HEK293 (cell line): Measurements from ENCODE around the gene LCOR.

Experiments used
- CTCF ChIA-PET: fragments of 350-600 bp; formaldehyde crosslinking; extraction: SDS; loops from one replicate; lab custom pipeline; 2021; ENCODE audit warnings: antibody characterized with exemption; lab: Yijun Ruan, JAX
- POLR2A ChIA-PET: fragments of 300-600 bp; formaldehyde crosslinking; extraction: SDS; loops from one replicate; lab custom pipeline; 2020; ENCODE audit warnings: antibody characterized with exemption, inconsistent platforms; lab: Yijun Ruan, JAX
- H3K27ac ChIP-seq: fragments of 200-500 bp; sonication (Bioruptor generic); 2 replicates; pipeline ENCODE4 v1.5.1; 2014; ENCODE audit warnings: low read depth, low read length, control low read depth, inconsistent platforms; ENCODE audit errors: extremely low read depth
- H3K36me3 ChIP-seq, 2 experiments: fragments of 200-500 bp in 1 of 2; sonication (Bioruptor generic) in 1 of 2; 1 replicate in 1 of 2; 2 replicates in 1 of 2; pipeline ENCODE4 v1.5.1; 2014 to 2017; ENCODE audit warnings: inconsistent platforms in 2 of 2, low read length in 2 of 2; ENCODE audit not compliant: control insufficient read depth in 2 of 2, insufficient read depth in 1 of 2
- H3K4me1 ChIP-seq: fragments of 200-500 bp; sonication (Bioruptor generic); 2 replicates; pipeline ENCODE4 v1.5.1; 2014; ENCODE audit warnings: mild to moderate bottlenecking, low read length, inconsistent platforms; ENCODE audit not compliant: control insufficient read depth, insufficient read depth
- H3K4me3 ChIP-seq: 2 replicates; pipeline ENCODE4 v1.5.1; 2011; ENCODE audit warnings: low read depth, mild to moderate bottlenecking, control low read depth, low read length, moderate library complexity
- H3K9me3 ChIP-seq: fragments of 200-500 bp; sonication (Bioruptor generic); 2 replicates; pipeline ENCODE4 v1.5.1; 2014; ENCODE audit warnings: low read depth, low read length, inconsistent platforms; ENCODE audit not compliant: control insufficient read depth, insufficient read depth
- BCL11B ChIP-seq: fragments of 450-650 bp; formaldehyde crosslinking; IDR thresholded peaks from 2 replicates; pipeline ENCODE4 v1.5.1; 2016; ENCODE audit warnings: low read depth, missing biosample characterization, missing genetic modification characterization
- KLF9 ChIP-seq: fragments of 450-650 bp; formaldehyde crosslinking; IDR thresholded peaks from 2 replicates; pipeline ENCODE4 v1.5.1; 2016; ENCODE audit warnings: missing biosample characterization, missing genetic modification characterization, low read depth
- REPIN1 ChIP-seq: fragments of 450-650 bp; formaldehyde crosslinking; IDR thresholded peaks from 2 replicates; pipeline ENCODE4 v1.5.1; 2017; ENCODE audit warnings: missing biosample characterization, missing genetic modification characterization, low read depth
- REST ChIP-seq: fragments of 450-650 bp; formaldehyde crosslinking; IDR thresholded peaks from 2 replicates; pipeline ENCODE4 v1.5.1; 2016; ENCODE audit warnings: missing biosample characterization, missing genetic modification characterization
- SETDB1 ChIP-seq: IDR thresholded peaks from one replicate; pipeline ENCODE4 v1.6.1; 2017; ENCODE audit warnings: mild to moderate bottlenecking, low read length, moderate library complexity, mixed read lengths; ENCODE audit not compliant: insufficient read length
- SP7 ChIP-seq: fragments of 450-650 bp; formaldehyde crosslinking; IDR thresholded peaks from 2 replicates; pipeline ENCODE4 v1.5.1; 2016; ENCODE audit warnings: missing biosample characterization, missing genetic modification characterization
- YY1 ChIP-seq: fragments of 450-650 bp; formaldehyde crosslinking; IDR thresholded peaks from 2 replicates; pipeline ENCODE4 v1.5.1; 2018; ENCODE audit warnings: missing biosample characterization, missing genetic modification characterization
- ZNF121 ChIP-seq: fragments of 450-650 bp; formaldehyde crosslinking; IDR thresholded peaks from 2 replicates; pipeline ENCODE4 v1.5.1; 2016; ENCODE audit warnings: missing biosample characterization, missing genetic modification characterization
- ZNF155 ChIP-seq: fragments of 450-650 bp; formaldehyde crosslinking; IDR thresholded peaks from 2 replicates; pipeline ENCODE4 v1.5.1; 2016; ENCODE audit warnings: missing biosample characterization, missing genetic modification characterization
- ZNF211 ChIP-seq: fragments of 450-650 bp; formaldehyde crosslinking; IDR thresholded peaks from 2 replicates; pipeline ENCODE4 v1.5.1; 2016; ENCODE audit warnings: low read depth, missing biosample characterization, missing genetic modification characterization
- ZNF292 ChIP-seq: fragments of 450-650 bp; formaldehyde crosslinking; IDR thresholded peaks from 2 replicates; pipeline ENCODE4 v1.5.1; 2016; ENCODE audit warnings: low read depth, missing biosample characterization, missing genetic modification characterization, borderline replicate concordance
- ZNF302 ChIP-seq: fragments of 450-650 bp; formaldehyde crosslinking; IDR thresholded peaks from 2 replicates; pipeline ENCODE4 v1.5.1; 2016; ENCODE audit warnings: missing biosample characterization, missing genetic modification characterization, low read depth
- ZNF311 ChIP-seq: fragments of 450-650 bp; formaldehyde crosslinking; IDR thresholded peaks from 2 replicates; pipeline ENCODE4 v1.5.1; 2017; ENCODE audit warnings: missing biosample characterization, missing genetic modification characterization, borderline replicate concordance
- ZNF404 ChIP-seq: fragments of 450-650 bp; formaldehyde crosslinking; IDR thresholded peaks from 2 replicates; pipeline ENCODE4 v1.5.1; 2017; ENCODE audit warnings: missing biosample characterization, missing genetic modification characterization
- ZNF423 ChIP-seq: fragments of 450-650 bp; formaldehyde crosslinking; IDR thresholded peaks from 2 replicates; pipeline ENCODE4 v1.5.1; 2016; ENCODE audit warnings: missing biosample characterization, missing genetic modification characterization
- ZNF426 ChIP-seq: fragments of 450-650 bp; formaldehyde crosslinking; IDR thresholded peaks from 2 replicates; pipeline ENCODE4 v1.5.1; 2017; ENCODE audit warnings: missing biosample characterization, missing genetic modification characterization, mild to moderate bottlenecking, inconsistent platforms, moderate library complexity
- ZNF449 ChIP-seq: fragments of 450-650 bp; formaldehyde crosslinking; IDR thresholded peaks from 2 replicates; pipeline ENCODE4 v1.5.1; 2017; ENCODE audit warnings: missing biosample characterization, mild to moderate bottlenecking, missing genetic modification characterization, moderate library complexity
- ZNF510 ChIP-seq: fragments of 450-650 bp; formaldehyde crosslinking; IDR thresholded peaks from 2 replicates; pipeline ENCODE4 v1.5.1; 2018; ENCODE audit warnings: mild to moderate bottlenecking, missing genetic modification characterization, missing biosample characterization; ENCODE audit not compliant: insufficient replicate concordance
- ZNF514 ChIP-seq: fragments of 450-650 bp; formaldehyde crosslinking; IDR thresholded peaks from 2 replicates; pipeline ENCODE4 v1.5.1; 2016; ENCODE audit warnings: missing biosample characterization, missing genetic modification characterization
- ZNF548 ChIP-seq: fragments of 450-650 bp; formaldehyde crosslinking; IDR thresholded peaks from 2 replicates; pipeline ENCODE4 v1.5.1; 2016; ENCODE audit warnings: missing biosample characterization, missing genetic modification characterization
- ZNF558 ChIP-seq: fragments of 450-650 bp; formaldehyde crosslinking; IDR thresholded peaks from 2 replicates; pipeline ENCODE4 v1.5.1; 2016; ENCODE audit warnings: missing biosample characterization, missing genetic modification characterization
- ZNF560 ChIP-seq: fragments of 450-650 bp; formaldehyde crosslinking; IDR thresholded peaks from 2 replicates; pipeline ENCODE4 v1.5.1; 2017; ENCODE audit warnings: missing biosample characterization, missing genetic modification characterization, borderline replicate concordance
- ZNF664 ChIP-seq: fragments of 450-650 bp; formaldehyde crosslinking; IDR thresholded peaks from 2 replicates; pipeline ENCODE4 v1.5.1; 2016; ENCODE audit warnings: missing biosample characterization, missing genetic modification characterization
- ZNF791 ChIP-seq: fragments of 450-650 bp; formaldehyde crosslinking; IDR thresholded peaks from 2 replicates; pipeline ENCODE4 v1.5.1; 2016; ENCODE audit warnings: missing biosample characterization, missing genetic modification characterization
- ZNF792 ChIP-seq: fragments of 450-650 bp; formaldehyde crosslinking; IDR thresholded peaks from 2 replicates; pipeline ENCODE4 v1.5.1; 2016; ENCODE audit warnings: missing biosample characterization, missing genetic modification characterization
- ZNF830 ChIP-seq: fragments of 450-650 bp; IDR thresholded peaks from 2 replicates; pipeline ENCODE4 v1.5.0; 2018; ENCODE audit warnings: missing biosample characterization, missing genetic modification characterization, low read depth, mild to moderate bottlenecking, moderate library complexity
- ZXDB ChIP-seq: fragments of 450-650 bp; formaldehyde crosslinking; IDR thresholded peaks from 2 replicates; pipeline ENCODE4 v1.5.1; 2016; ENCODE audit warnings: missing biosample characterization, missing genetic modification characterization
- TF ChIP-seq, protein P1 (sequence below): IDR thresholded peaks from 2 replicates; pipeline ENCODE4 v1.6.1; 2011; ENCODE audit warnings: mild to moderate bottlenecking, low read depth, low read length, borderline replicate concordance
- TF ChIP-seq, protein P2 (sequence below): fragments of 450-650 bp; formaldehyde crosslinking; conservative IDR thresholded peaks from 2 replicates; pipeline ENCODE4 v1.5.1; 2016; ENCODE audit warnings: low read depth, missing biosample characterization, missing genetic modification characterization
- TF ChIP-seq, protein P3 (sequence below): fragments of 450-650 bp; formaldehyde crosslinking; IDR thresholded peaks from 2 replicates; pipeline ENCODE4 v1.5.1; 2016; ENCODE audit warnings: missing biosample characterization, missing genetic modification characterization

LCOR gene

GRCh38 chr10:96924861-96925260 lies 92.8 kb downstream of the LCOR start:
- no peak overlapping the region for H3K4me3 ChIP-seq
- H3K9me3 ChIP-seq: no peaks in the 10 kb centered on the region
- CTCF ChIA-PET: interaction anchor here (0.6 kb wide), 1 partner anchor 121 kb away, joined by 4 read pairs; no protein-coding TSS in a partner anchor
- H3K27ac ChIP-seq: no peak overlapping the region
- POLR2A ChIA-PET: no interaction called here
- H3K4me1 ChIP-seq: peaks cover 9% of the 10 kb centered on the region
- no peaks in the 10 kb centered on the region for H3K36me3 ChIP-seq
- no peak for TF ChIP-seq SETDB1
- TF ChIP-seq REST (tag by site-specific recombination): no peak
- no peak for TF ChIP-seq ZNF121 (tag by site-specific recombination)
- TF ChIP-seq, protein P1, sequence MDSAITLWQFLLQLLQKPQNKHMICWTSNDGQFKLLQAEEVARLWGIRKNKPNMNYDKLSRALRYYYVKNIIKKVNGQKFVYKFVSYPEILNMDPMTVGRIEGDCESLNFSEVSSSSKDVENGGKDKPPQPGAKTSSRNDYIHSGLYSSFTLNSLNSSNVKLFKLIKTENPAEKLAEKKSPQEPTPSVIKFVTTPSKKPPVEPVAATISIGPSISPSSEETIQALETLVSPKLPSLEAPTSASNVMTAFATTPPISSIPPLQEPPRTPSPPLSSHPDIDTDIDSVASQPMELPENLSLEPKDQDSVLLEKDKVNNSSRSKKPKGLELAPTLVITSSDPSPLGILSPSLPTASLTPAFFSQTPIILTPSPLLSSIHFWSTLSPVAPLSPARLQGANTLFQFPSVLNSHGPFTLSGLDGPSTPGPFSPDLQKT: no peak
- TF ChIP-seq ZNF514 (tag by site-specific recombination): no peak
- peak; percentile 47 for TF ChIP-seq ZNF426 (tag by site-specific recombination)
- TF ChIP-seq ZNF404 (tag by site-specific recombination): no peak
- TF ChIP-seq ZNF155 (tag by site-specific recombination): no peak
- TF ChIP-seq BCL11B (tag by site-specific recombination): no peak
- no peak for TF ChIP-seq ZNF311
- no peak for TF ChIP-seq ZNF791
- no peak for TF ChIP-seq SP7 (tag by site-specific recombination)
- TF ChIP-seq ZNF449: no peak
- no peak for TF ChIP-seq ZNF664 (tag by site-specific recombination)
- TF ChIP-seq ZNF302: no peak
- TF ChIP-seq ZNF211: no peak
- no peak for TF ChIP-seq ZNF560 (tag by site-specific recombination)
- TF ChIP-seq ZNF423 (tag by site-specific recombination): no peak
- TF ChIP-seq ZNF292 (tag by site-specific recombination): no peak
- TF ChIP-seq, protein P2, sequence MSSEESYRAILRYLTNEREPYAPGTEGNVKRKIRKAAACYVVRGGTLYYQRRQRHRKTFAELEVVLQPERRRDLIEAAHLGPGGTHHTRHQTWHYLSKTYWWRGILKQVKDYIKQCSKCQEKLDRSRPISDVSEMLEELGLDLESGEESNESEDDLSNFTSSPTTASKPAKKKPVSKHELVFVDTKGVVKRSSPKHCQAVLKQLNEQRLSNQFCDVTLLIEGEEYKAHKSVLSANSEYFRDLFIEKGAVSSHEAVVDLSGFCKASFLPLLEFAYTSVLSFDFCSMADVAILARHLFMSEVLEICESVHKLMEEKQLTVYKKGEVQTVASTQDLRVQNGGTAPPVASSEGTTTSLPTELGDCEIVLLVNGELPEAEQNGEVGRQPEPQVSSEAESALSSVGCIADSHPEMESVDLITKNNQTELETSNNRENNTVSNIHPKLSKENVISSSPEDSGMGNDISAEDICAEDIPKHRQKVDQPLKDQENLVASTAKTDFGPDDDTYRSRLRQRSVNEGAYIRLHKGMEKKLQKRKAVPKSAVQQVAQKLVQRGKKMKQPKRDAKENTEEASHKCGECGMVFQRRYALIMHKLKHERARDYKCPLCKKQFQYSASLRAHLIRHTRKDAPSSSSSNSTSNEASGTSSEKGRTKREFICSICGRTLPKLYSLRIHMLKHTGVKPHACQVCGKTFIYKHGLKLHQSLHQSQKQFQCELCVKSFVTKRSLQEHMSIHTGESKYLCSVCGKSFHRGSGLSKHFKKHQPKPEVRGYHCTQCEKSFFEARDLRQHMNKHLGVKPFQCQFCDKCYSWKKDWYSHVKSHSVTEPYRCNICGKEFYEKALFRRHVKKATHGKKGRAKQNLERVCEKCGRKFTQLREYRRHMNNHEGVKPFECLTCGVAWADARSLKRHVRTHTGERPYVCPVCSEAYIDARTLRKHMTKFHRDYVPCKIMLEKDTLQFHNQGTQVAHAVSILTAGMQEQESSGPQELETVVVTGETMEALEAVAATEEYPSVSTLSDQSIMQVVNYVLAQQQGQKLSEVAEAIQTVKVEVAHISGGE (tag by site-specific recombination): 0 out of 2 replicates have a peak, but pooled peaks have one; percentile 37
- no peak for TF ChIP-seq ZNF548 (tag by site-specific recombination)
- TF ChIP-seq, protein P3, sequence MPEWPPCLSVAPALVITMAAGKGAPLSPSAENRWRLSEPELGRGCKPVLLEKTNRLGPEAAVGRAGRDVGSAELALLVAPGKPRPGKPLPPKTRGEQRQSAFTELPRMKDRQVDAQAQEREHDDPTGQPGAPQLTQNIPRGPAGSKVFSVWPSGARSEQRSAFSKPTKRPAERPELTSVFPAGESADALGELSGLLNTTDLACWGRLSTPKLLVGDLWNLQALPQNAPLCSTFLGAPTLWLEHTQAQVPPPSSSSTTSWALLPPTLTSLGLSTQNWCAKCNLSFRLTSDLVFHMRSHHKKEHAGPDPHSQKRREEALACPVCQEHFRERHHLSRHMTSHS: no peak
- no peak for TF ChIP-seq ZNF558 (tag by site-specific recombination)
- TF ChIP-seq YY1 (tag by site-specific recombination): no peak
- TF ChIP-seq ZNF830 (tag by site-specific recombination): no peak
- peak; percentile 56; the same call in 1 of the 2 replicates for TF ChIP-seq ZXDB (tag by site-specific recombination)
- TF ChIP-seq REPIN1 (tag by site-specific recombination): no peak
- no peak for TF ChIP-seq ZNF510 (tag by site-specific recombination)
- TF ChIP-seq KLF9 (tag by site-specific recombination): no peak
- no peak for TF ChIP-seq ZNF792 (tag by site-specific recombination)
